Gastroesophageal sphincter (tissue), 3 donors: ENCODE results near the gene KLHL9.
A peak's percentile ranks its signal among the peaks of the same experiment; 100 is the strongest.

Experiments
- CTCF ChIP-seq, 4 experiments: fragments of 200-600 bp in 2 of 4; fragments of 450-650 bp in 2 of 4; sonication (generic) in 1 of 4; IDR thresholded peaks; one replicate each; pipeline ENCODE4 v1.5.1; 2017 to 2019; ENCODE audit warnings: antibody characterized with exemption in 4 of 4, mild to moderate bottlenecking in 2 of 4, moderate library complexity in 2 of 4
- POLR2A ChIP-seq, 2 donors: fragments of 450-650 bp; IDR thresholded peaks; one replicate each; pipeline ENCODE4 v1.6.1; 2017; ENCODE audit warnings: antibody characterized with exemption in 2 of 2, mild to moderate bottlenecking in 2 of 2, moderate library complexity in 1 of 2

GRCh38 chr9:21317956-21318923, 17.0 kb downstream of the KLHL9 start:
- TF ChIP-seq POLR2A (IDR thresholded peaks at IDR 0.05) (no peak), CTCF (IDR thresholded peaks at IDR 0.05) (peak; percentile 34 to 70 (median 66))
